HepG2 (cell line): ENCODE measurements around the gene UQCRC2. TPM values are rescaled to one million over a fixed set of nuclear protein-coding genes. Genes with fewer than 3 reads are reported as not detected.

ENCODE experiments used
- AGO2 ChIP-seq: fragments of 200-400 bp; formaldehyde crosslinking; optimal IDR thresholded peaks from 2 replicates; pipeline ENCODE3; 2017; ENCODE audit warnings: mild to moderate bottlenecking, low read depth, low read length, moderate library complexity
- ESRRA ChIP-seq: sonication (generic); formaldehyde crosslinking; IDR thresholded peaks from 2 replicates; pipeline ENCODE4 v1.5.1; 2020; ENCODE audit warnings: mild to moderate bottlenecking, low read depth, missing genetic modification reagents
- GLI4 ChIP-seq: sonication (generic); formaldehyde crosslinking; IDR thresholded peaks from 2 replicates; pipeline ENCODE4 v1.5.1; 2020; ENCODE audit warnings: missing genetic modification reagents, mild to moderate bottlenecking, moderate library complexity, borderline replicate concordance
- MZF1 ChIP-seq: sonication (generic); formaldehyde crosslinking; IDR thresholded peaks from 2 replicates; pipeline ENCODE4 v1.8.1; 2023; ENCODE audit warnings: mild to moderate bottlenecking, missing genetic modification reagents, borderline replicate concordance
- NR2F2 ChIP-seq: IDR thresholded peaks from 2 replicates; pipeline ENCODE4 v1.6.1; 2012; ENCODE audit warnings: low read depth, inconsistent platforms, borderline replicate concordance
- RORA ChIP-seq: sonication (generic); formaldehyde crosslinking; IDR thresholded peaks from 2 replicates; pipeline ENCODE4 v1.5.0; 2020; ENCODE audit warnings: mild to moderate bottlenecking, missing genetic modification reagents, moderate library complexity
- SP140L ChIP-seq: sonication (generic); formaldehyde crosslinking; IDR thresholded peaks from 2 replicates; pipeline ENCODE4 v1.4.0; 2020; ENCODE audit warnings: missing genetic modification reagents, borderline replicate concordance
- TMF1 ChIP-seq: sonication (generic); formaldehyde crosslinking; IDR thresholded peaks from 2 replicates; pipeline ENCODE4 v1.8.1; 2022; ENCODE audit warnings: low read depth, missing genetic modification reagents
- XBP1 ChIP-seq: sonication (generic); formaldehyde crosslinking; IDR thresholded peaks from 2 replicates; pipeline ENCODE4 v1.5.0; 2020; ENCODE audit warnings: missing genetic modification reagents
- ZBTB42 ChIP-seq: sonication (generic); formaldehyde crosslinking; IDR thresholded peaks from 2 replicates; pipeline ENCODE4 v1.5.0; 2020; ENCODE audit warnings: mild to moderate bottlenecking, missing genetic modification reagents
- ZBTB7B ChIP-seq: sonication (generic); formaldehyde crosslinking; IDR thresholded peaks from 2 replicates; pipeline ENCODE4 v1.4.0; 2020; ENCODE audit warnings: missing genetic modification reagents
- ZFP41 ChIP-seq: sonication (generic); formaldehyde crosslinking; IDR thresholded peaks from 2 replicates; pipeline ENCODE4 v1.4.0; 2020; ENCODE audit warnings: mild to moderate bottlenecking, missing genetic modification reagents, borderline replicate concordance
- ZFX ChIP-seq: sonication (generic); formaldehyde crosslinking; IDR thresholded peaks from 2 replicates; pipeline ENCODE4 v1.4.0; 2020; ENCODE audit warnings: mild to moderate bottlenecking, low read depth, missing genetic modification reagents, moderate library complexity
- ZMYM3 ChIP-seq: sonication (generic); formaldehyde crosslinking; IDR thresholded peaks from 2 replicates; pipeline ENCODE4 v1.5.1; 2020; ENCODE audit warnings: mild to moderate bottlenecking, missing genetic modification reagents
- ZNF121 ChIP-seq: sonication (generic); formaldehyde crosslinking; IDR thresholded peaks from 2 replicates; pipeline ENCODE4 v1.5.0; 2020; ENCODE audit warnings: mild to moderate bottlenecking, missing genetic modification reagents
- ZNF160 ChIP-seq: sonication (generic); formaldehyde crosslinking; IDR thresholded peaks from 2 replicates; pipeline ENCODE4 v1.8.0; 2022; ENCODE audit warnings: mild to moderate bottlenecking, inconsistent platforms, missing genetic modification reagents
- ZNF354B ChIP-seq: sonication (generic); formaldehyde crosslinking; IDR thresholded peaks from 2 replicates; pipeline ENCODE4 v1.8.0; 2022; ENCODE audit warnings: mild to moderate bottlenecking, missing genetic modification reagents
- ZNF547 ChIP-seq: sonication (generic); formaldehyde crosslinking; IDR thresholded peaks from 2 replicates; pipeline ENCODE4 v1.5.1; 2020; ENCODE audit warnings: mild to moderate bottlenecking, missing genetic modification reagents
- ZNF552 ChIP-seq: sonication (generic); formaldehyde crosslinking; IDR thresholded peaks from 2 replicates; pipeline ENCODE4 v1.9.0; 2022; ENCODE audit warnings: missing genetic modification reagents, mild to moderate bottlenecking, borderline replicate concordance
- ZNF766 ChIP-seq: sonication (generic); formaldehyde crosslinking; IDR thresholded peaks from 2 replicates; pipeline ENCODE4 v1.5.0; 2020; ENCODE audit warnings: missing genetic modification reagents, borderline replicate concordance
- ZNF782 ChIP-seq: sonication (generic); formaldehyde crosslinking; IDR thresholded peaks from 2 replicates; pipeline ENCODE4 v1.4.0; 2020; ENCODE audit warnings: missing genetic modification reagents, mild to moderate bottlenecking, borderline replicate concordance
- ZNF891 ChIP-seq: sonication (generic); formaldehyde crosslinking; IDR thresholded peaks from 2 replicates; pipeline ENCODE4 v1.5.0; 2020; ENCODE audit warnings: mild to moderate bottlenecking, missing genetic modification reagents
- polyA plus RNA-seq, 8 experiments: library from polyadenylated mRNA; depleted of rRNA in 3 of 8; stranded (reverse) in 7 of 8; unstranded in 1 of 8; fragments of >200 nt; fragmentation: Illumina TruSeq in 4 of 8; extraction: Trizol in 4 of 8; gene quantifications; 2 replicates each; pipeline versions ENCODE4 v1.2.1 to v1.2.3, GENCODE V29; 2011 to 2016; ENCODE audit warnings: low read depth in 4 of 8, missing spikeins in 1 of 8, mixed read lengths in 1 of 8; ENCODE audit not compliant: insufficient read depth in 1 of 8
- total RNA-seq, 5 experiments: library from RNA; depleted of rRNA; stranded (reverse); fragments of >200 nt; fragmentation: Illumina TruSeq; extraction: Trizol; gene quantifications; 2 replicates each; pipeline ENCODE4 v1.2.3, GENCODE V29; 2016; ENCODE audit warnings: low read depth in 1 of 5
- TF ChIP-seq, protein P1 (sequence below): sonication (generic); formaldehyde crosslinking; IDR thresholded peaks from 2 replicates; pipeline ENCODE4 v1.5.1; 2020; ENCODE audit warnings: mild to moderate bottlenecking, missing genetic modification reagents, borderline replicate concordance
- TF ChIP-seq, protein P2 (sequence below): IDR thresholded peaks from 2 replicates; pipeline ENCODE4 v1.6.1; 2016; ENCODE audit warnings: missing compliant biosample characterization, missing genetic modification reagents, borderline replicate concordance

UQCRC2 gene
- total and polyA plus RNA-seq, 2 of the 13 experiments (the other 11 are each of a cell fraction or from before 2014, with no cell fraction given), result 442 to 536 TPM

DNA sequence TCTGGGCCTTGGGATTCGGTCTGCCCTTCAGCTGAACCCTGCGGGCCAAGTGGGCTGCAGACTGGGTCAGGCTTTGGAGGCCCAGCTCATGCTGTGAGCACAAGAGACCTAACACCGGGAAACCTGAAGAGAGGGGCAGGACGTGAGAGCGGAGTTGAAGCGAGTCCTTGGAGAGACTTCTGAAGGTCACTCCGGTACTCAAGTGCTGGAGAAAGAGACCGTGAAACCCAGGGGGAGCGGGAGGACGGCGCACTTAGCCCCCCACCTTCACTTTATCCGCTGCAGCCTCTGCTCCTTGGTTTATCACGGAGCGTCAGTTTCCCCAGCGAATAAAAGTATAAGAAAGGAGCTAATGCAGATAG lies 361 bp downstream of the UQCRC2 start (continued):
- TF ChIP-seq, protein P1, sequence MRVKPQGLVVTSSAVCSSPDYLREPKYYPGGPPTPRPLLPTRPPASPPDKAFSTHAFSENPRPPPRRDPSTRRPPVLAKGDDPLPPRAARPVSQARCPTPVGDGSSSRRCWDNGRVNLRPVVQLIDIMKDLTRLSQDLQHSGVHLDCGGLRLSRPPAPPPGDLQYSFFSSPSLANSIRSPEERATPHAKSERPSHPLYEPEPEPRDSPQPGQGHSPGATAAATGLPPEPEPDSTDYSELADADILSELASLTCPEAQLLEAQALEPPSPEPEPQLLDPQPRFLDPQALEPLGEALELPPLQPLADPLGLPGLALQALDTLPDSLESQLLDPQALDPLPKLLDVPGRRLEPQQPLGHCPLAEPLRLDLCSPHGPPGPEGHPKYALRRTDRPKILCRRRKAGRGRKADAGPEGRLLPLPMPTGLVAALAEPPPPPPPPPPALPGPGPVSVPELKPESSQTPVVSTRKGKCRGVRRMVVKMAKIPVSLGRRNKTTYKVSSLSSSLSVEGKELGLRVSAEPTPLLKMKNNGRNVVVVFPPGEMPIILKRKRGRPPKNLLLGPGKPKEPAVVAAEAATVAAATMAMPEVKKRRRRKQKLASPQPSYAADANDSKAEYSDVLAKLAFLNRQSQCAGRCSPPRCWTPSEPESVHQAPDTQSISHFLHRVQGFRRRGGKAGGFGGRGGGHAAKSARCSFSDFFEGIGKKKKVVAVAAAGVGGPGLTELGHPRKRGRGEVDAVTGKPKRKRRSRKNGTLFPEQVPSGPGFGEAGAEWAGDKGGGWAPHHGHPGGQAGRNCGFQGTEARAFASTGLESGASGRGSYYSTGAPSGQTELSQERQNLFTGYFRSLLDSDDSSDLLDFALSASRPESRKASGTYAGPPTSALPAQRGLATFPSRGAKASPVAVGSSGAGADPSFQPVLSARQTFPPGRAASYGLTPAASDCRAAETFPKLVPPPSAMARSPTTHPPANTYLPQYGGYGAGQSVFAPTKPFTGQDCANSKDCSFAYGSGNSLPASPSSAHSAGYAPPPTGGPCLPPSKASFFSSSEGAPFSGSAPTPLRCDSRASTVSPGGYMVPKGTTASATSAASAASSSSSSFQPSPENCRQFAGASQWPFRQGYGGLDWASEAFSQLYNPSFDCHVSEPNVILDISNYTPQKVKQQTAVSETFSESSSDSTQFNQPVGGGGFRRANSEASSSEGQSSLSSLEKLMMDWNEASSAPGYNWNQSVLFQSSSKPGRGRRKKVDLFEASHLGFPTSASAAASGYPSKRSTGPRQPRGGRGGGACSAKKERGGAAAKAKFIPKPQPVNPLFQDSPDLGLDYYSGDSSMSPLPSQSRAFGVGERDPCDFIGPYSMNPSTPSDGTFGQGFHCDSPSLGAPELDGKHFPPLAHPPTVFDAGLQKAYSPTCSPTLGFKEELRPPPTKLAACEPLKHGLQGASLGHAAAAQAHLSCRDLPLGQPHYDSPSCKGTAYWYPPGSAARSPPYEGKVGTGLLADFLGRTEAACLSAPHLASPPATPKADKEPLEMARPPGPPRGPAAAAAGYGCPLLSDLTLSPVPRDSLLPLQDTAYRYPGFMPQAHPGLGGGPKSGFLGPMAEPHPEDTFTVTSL (CRISPR knock-in tag), result 0 out of 2 replicates have a peak, but pooled peaks have one; percentile 38
- TF ChIP-seq AGO2 (peak; percentile 35), ZNF552 (CRISPR knock-in tag) (peak; percentile 29; the same call in 1 of the 2 replicates), ZNF160 (0 out of 2 replicates have a peak, but pooled peaks have one; percentile 21), ZNF354B (0 out of 2 replicates have a peak, but pooled peaks have one; percentile 2), ESRRA (CRISPR knock-in tag) (peak; percentile 81; the same call in 1 of the 2 replicates), ZFX (CRISPR knock-in tag) (peak; percentile 45), SP140L (CRISPR knock-in tag) (no peak), MZF1 (CRISPR knock-in tag) (no peak), ZNF121 (CRISPR knock-in tag) (no peak), RORA (CRISPR knock-in tag) (peak; percentile 92; the same call in 1 of the 2 replicates), ZFP41 (CRISPR knock-in tag) (no peak), XBP1 (peak; percentile 9; the same call in 1 of the 2 replicates), ZNF891 (CRISPR knock-in tag) (peak; percentile 78; the same call in 1 of the 2 replicates), TMF1 (CRISPR knock-in tag) (0 out of 2 replicates have a peak, but pooled peaks have one; percentile 29), GLI4 (CRISPR knock-in tag) (0 out of 2 replicates have a peak, but pooled peaks have one; percentile 21), NR2F2 (no peak), ZMYM3 (0 out of 2 replicates have a peak, but pooled peaks have one; percentile 13), ZNF766 (CRISPR knock-in tag) (0 out of 2 replicates have a peak, but pooled peaks have one; percentile 70), ZNF547 (CRISPR knock-in tag) (0 out of 2 replicates have a peak, but pooled peaks have one; percentile 28), ZBTB7B (CRISPR knock-in tag) (0 out of 2 replicates have a peak, but pooled peaks have one; percentile 12), ZNF782 (CRISPR knock-in tag) (no peak), ZBTB42 (peak; percentile 89; the same call in 1 of the 2 replicates)
- TF ChIP-seq, protein P2, sequence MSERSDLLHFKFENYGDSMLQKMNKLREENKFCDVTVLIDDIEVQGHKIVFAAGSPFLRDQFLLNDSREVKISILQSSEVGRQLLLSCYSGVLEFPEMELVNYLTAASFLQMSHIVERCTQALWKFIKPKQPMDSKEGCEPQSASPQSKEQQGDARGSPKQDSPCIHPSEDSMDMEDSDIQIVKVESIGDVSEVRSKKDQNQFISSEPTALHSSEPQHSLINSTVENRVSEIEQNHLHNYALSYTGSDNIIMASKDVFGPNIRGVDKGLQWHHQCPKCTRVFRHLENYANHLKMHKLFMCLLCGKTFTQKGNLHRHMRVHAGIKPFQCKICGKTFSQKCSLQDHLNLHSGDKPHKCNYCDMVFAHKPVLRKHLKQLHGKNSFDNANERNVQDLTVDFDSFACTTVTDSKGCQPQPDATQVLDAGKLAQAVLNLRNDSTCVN (CRISPR knock-in tag), result no peak; the same call in none of the 2 replicates
